Trophoblast cell (in vitro differentiated cells and primary cell): ENCODE data around the gene PCSK1.

ENCODE experiments used
- DNase-seq, 2 donors: peaks; one replicate each; pipeline ENCODE4 v3.0.0-alpha.2; 2016
- H2AFZ ChIP-seq: 2 replicates; pipeline ENCODE4 v1.6.1; 2013; ENCODE audit warnings: low read length, moderate library complexity, mild to moderate bottlenecking; ENCODE audit not compliant: insufficient read depth, poor library complexity
- H2AK5ac ChIP-seq: 2 replicates; pipeline ENCODE4 v1.6.1; 2013; ENCODE audit warnings: mild to moderate bottlenecking, low read length
- H2BK120ac ChIP-seq: 2 replicates; pipeline ENCODE4 v1.6.1; 2013; ENCODE audit warnings: low read length, mild to moderate bottlenecking, moderate library complexity; ENCODE audit not compliant: insufficient read depth, poor library complexity
- H2BK12ac ChIP-seq: 2 replicates; pipeline ENCODE4 v1.6.1; 2013; ENCODE audit warnings: mild to moderate bottlenecking, low read length, moderate library complexity
- H2BK5ac ChIP-seq: 2 replicates; pipeline ENCODE4 v1.6.1; 2013; ENCODE audit warnings: low read length, low read depth, moderate library complexity, mild to moderate bottlenecking; ENCODE audit not compliant: poor library complexity
- H3K14ac ChIP-seq: 2 replicates; pipeline ENCODE4 v1.6.1; 2013; ENCODE audit warnings: mild to moderate bottlenecking, low read length
- H3K18ac ChIP-seq: 2 replicates; pipeline ENCODE4 v1.6.1; 2013; ENCODE audit warnings: mild to moderate bottlenecking, low read length
- H3K23ac ChIP-seq: 2 replicates; pipeline ENCODE4 v1.6.1; 2013; ENCODE audit warnings: low read length
- H3K27ac ChIP-seq: 2 replicates; pipeline ENCODE4 v1.5.1; 2013; ENCODE audit warnings: low read depth, mild to moderate bottlenecking, inconsistent platforms, low read length, moderate library complexity
- H3K27me3 ChIP-seq: 2 replicates; pipeline ENCODE4 v1.6.1; 2013; ENCODE audit warnings: inconsistent platforms, mild to moderate bottlenecking, low read length, moderate library complexity; ENCODE audit not compliant: insufficient read depth
- H3K36me3 ChIP-seq, 2 experiments: 1 replicate in 1 of 2; 2 replicates in 1 of 2; pipeline ENCODE4 v1.6.1; 2013; ENCODE audit warnings: low read length in 2 of 2, mild to moderate bottlenecking in 2 of 2, moderate library complexity in 1 of 2; ENCODE audit not compliant: insufficient read depth in 2 of 2, control insufficient read depth in 1 of 2
- H3K4ac ChIP-seq: 2 replicates; pipeline ENCODE4 v1.6.1; 2013; ENCODE audit warnings: low read depth, mild to moderate bottlenecking, low read length, moderate library complexity
- H3K4me1 ChIP-seq, 2 experiments: 1 replicate in 1 of 2; 2 replicates in 1 of 2; pipeline ENCODE4 v1.6.1; 2013; ENCODE audit warnings: low read length in 2 of 2, mild to moderate bottlenecking in 2 of 2, moderate library complexity in 1 of 2; ENCODE audit not compliant: insufficient read depth in 2 of 2, control insufficient read depth in 1 of 2
- H3K4me2 ChIP-seq: 2 replicates; pipeline ENCODE4 v1.6.1; 2013; ENCODE audit warnings: inconsistent platforms, mild to moderate bottlenecking, low read length, moderate library complexity
- H3K4me3 ChIP-seq: 2 replicates; pipeline ENCODE4 v1.5.1; 2013; ENCODE audit warnings: mild to moderate bottlenecking, low read depth, low read length, inconsistent platforms
- H3K79me1 ChIP-seq: one replicate; pipeline ENCODE4 v1.6.1; 2013; ENCODE audit warnings: low read length
- H3K79me2 ChIP-seq: 2 replicates; pipeline ENCODE4 v1.6.1; 2013; ENCODE audit warnings: low read length, mild to moderate bottlenecking; ENCODE audit not compliant: control insufficient read depth, insufficient read depth, poor library complexity
- H3K9ac ChIP-seq: 2 replicates; pipeline ENCODE4 v1.6.1; 2013; ENCODE audit warnings: mild to moderate bottlenecking, low read length
- H3K9me3 ChIP-seq: 2 replicates; pipeline ENCODE4 v1.6.1; 2013; ENCODE audit warnings: low read depth, mild to moderate bottlenecking, control low read depth, inconsistent platforms, low read length; ENCODE audit not compliant: insufficient read depth
- H4K12ac ChIP-seq: 2 replicates; pipeline ENCODE4 v1.6.1; 2013; ENCODE audit warnings: low read depth, mild to moderate bottlenecking, low read length, moderate library complexity
- H4K8ac ChIP-seq: 2 replicates; pipeline ENCODE4 v1.6.1; 2013; ENCODE audit warnings: low read depth, mild to moderate bottlenecking, low read length, moderate library complexity
- H4K91ac ChIP-seq: one replicate; pipeline ENCODE4 v1.6.1; 2013; ENCODE audit warnings: low read depth, mild to moderate bottlenecking, low read length, moderate library complexity
- WGBS: extraction: QIAGEN DNeasy Blood & Tissue Kit; methylation state at CpG from one replicate; pipeline ENCODE4 v1.1.7; 2013; ENCODE audit warnings: missing lambda C conversion rate; ENCODE audit not compliant: insufficient read length, insufficient coverage; ENCODE audit errors: extremely low coverage; 5-methylcytosine and 5-hydroxymethylcytosine counted together

Gene PCSK1

DNA sequence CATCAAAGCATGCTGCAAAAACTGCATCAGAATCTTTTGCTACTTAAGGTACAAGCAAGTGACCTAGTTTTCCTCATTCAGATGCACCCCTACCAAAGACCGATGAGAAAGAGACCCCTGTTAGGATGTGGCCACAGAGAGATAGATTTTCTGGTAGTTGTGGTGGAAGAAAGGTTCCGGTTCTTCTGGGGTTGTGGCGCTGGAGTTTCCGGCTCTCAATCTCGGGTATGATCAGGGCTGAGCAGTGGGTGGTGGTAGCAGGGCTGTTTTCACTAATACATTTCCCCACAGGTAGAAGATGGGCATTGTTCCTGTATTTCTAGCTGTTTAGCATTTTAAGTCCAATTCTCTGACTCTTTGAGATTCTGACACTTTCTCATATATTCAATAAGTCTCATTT is 58.4 kb downstream of the PCSK1 start:
- Histone ChIP-seq H3K36me3 (no peaks in the 10 kb centered on the region), H2AK5ac (no peak overlapping the region), H4K8ac (no peak overlapping the region), H3K27ac (no peak overlapping the region), H3K18ac (no peak overlapping the region), H3K14ac (no peak overlapping the region), H3K9ac (no peak overlapping the region), H3K4me3 (no peak overlapping the region), H2BK12ac (no peak overlapping the region), H3K27me3 (no peaks in the 10 kb centered on the region), H4K91ac (no peak overlapping the region), H2AFZ (no peak overlapping the region), H3K23ac (no peak overlapping the region), H3K79me1 (no peaks in the 10 kb centered on the region), H3K9me3 (no peaks in the 10 kb centered on the region), H3K4ac (no peak overlapping the region), H2BK120ac (no peak overlapping the region), H4K12ac (no peak overlapping the region), H2BK5ac (no peak overlapping the region), H3K4me1 (no peaks in the 10 kb centered on the region), H3K79me2 (no peaks in the 10 kb centered on the region), H3K4me2 (no peak overlapping the region)
- no CpG with 5 or more reads among the region's 5 CpGs for WGBS
- DNase-seq, result no peak

DNA sequence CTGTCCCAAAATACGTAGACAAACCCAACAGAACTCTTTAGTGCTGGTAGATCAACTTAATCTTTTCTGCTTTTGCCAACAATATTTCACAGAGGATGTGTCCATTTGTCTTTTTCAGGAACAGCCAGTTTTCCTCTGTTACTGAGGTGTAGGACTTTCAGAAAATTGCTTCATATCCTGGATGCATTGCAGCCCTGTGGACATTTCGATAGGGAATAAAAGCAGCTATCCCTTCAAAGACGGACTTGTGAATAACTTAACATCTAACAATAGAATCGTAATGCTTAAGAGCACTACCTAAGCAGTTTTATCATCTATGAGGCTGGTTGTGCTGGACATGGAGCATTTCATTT is 59.7 kb downstream of the PCSK1 start:
- H3K79me2 ChIP-seq, result no peaks in the 10 kb centered on the region
- H2AK5ac ChIP-seq, result no peak overlapping the region
- H2BK120ac ChIP-seq, result no peak overlapping the region
- H3K4me1 ChIP-seq, result no peaks in the 10 kb centered on the region
- H3K23ac ChIP-seq, result no peak overlapping the region
- no peaks in the 10 kb centered on the region for H3K27me3 ChIP-seq
- no peak for DNase-seq
- H2AFZ ChIP-seq, result no peak overlapping the region
- H4K12ac ChIP-seq, result no peak overlapping the region
- H3K9ac ChIP-seq, result no peak overlapping the region
- no peak overlapping the region for H3K14ac ChIP-seq
- no peak overlapping the region for H3K27ac ChIP-seq
- no peaks in the 10 kb centered on the region for H3K79me1 ChIP-seq
- H2BK12ac ChIP-seq, result no peak overlapping the region
- H3K4me3 ChIP-seq, result no peak overlapping the region
- no peak overlapping the region for H4K8ac ChIP-seq
- WGBS, result no CpG with 5 or more reads among the region's 4 CpGs
- no peak overlapping the region for H3K18ac ChIP-seq
- H3K4ac ChIP-seq, result no peak overlapping the region
- no peaks in the 10 kb centered on the region for H3K36me3 ChIP-seq
- H4K91ac ChIP-seq, result no peak overlapping the region
- no peak overlapping the region for H3K4me2 ChIP-seq
- no peaks in the 10 kb centered on the region for H3K9me3 ChIP-seq
- H2BK5ac ChIP-seq, result no peak overlapping the region

DNA sequence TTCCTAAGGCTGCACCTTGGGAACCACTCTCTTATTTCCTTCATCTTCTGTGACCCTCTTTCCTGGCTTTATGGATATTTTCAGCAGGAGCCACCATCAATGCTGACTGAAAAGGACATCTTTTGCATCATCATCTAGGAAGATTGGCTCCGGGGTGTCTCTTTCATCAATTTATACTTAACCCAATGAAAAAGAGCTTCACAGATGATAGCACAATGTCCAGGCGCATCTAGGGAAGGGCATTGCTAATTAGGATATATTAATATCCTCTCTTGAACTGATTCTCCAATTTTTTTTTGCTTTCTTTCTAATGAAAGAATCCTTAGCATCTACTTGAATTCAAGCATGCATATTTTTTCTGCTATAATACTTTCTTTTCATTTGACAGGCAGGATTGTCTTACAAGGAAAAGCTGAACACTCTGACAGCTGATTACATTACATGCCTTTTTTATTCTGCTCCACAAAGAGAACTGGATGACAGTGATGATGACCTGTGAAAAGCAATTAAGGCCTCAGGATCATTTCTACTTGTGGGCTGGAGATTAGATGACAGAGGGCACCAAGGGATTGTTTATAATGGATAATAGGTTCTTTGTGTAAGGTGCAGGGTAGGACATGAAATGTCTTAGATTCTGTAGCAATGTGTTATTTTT is 60.2 kb downstream of the PCSK1 start:
- H3K4me2 ChIP-seq, result no peak overlapping the region
- H3K9ac ChIP-seq, result no peak overlapping the region
- no peak overlapping the region for H4K8ac ChIP-seq
- no peak overlapping the region for H2AFZ ChIP-seq
- no peak overlapping the region for H2BK5ac ChIP-seq
- no peak overlapping the region for H3K14ac ChIP-seq
- H2BK120ac ChIP-seq, result no peak overlapping the region
- no peaks in the 10 kb centered on the region for H3K79me1 ChIP-seq
- H3K27ac ChIP-seq, result no peak overlapping the region
- no peaks in the 10 kb centered on the region for H3K9me3 ChIP-seq
- H4K12ac ChIP-seq, result no peak overlapping the region
- H4K91ac ChIP-seq, result no peak overlapping the region
- WGBS, result no CpG with 5 or more reads among the region's 2 CpGs
- H3K18ac ChIP-seq, result no peak overlapping the region
- no peaks in the 10 kb centered on the region for H3K4me1 ChIP-seq
- no peak overlapping the region for H3K4me3 ChIP-seq
- DNase-seq, result no peak
- no peak overlapping the region for H2BK12ac ChIP-seq
- no peaks in the 10 kb centered on the region for H3K27me3 ChIP-seq
- H3K4ac ChIP-seq, result no peak overlapping the region
- no peaks in the 10 kb centered on the region for H3K79me2 ChIP-seq
- H2AK5ac ChIP-seq, result no peak overlapping the region
- H3K23ac ChIP-seq, result no peak overlapping the region
- no peaks in the 10 kb centered on the region for H3K36me3 ChIP-seq

DNA sequence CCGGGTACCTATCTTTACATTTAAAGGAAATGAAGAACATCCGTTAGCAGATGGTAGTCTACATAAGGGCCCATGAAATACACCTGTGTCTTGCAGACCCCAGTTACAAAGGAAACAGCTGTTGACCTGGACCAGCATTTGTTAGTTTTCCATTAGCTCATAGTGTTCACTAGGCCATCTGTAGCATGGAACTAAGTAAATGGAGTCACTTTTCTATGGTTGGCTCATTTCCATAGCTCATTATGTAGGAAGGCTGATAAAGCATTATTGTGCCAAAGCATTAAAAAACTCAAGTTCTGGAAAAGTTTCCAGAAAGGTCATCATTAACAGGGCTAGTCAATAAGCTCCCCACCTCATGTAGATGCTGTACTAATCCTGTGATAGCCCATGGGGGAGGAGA is 62.1 kb downstream of the PCSK1 start:
- no peak overlapping the region for H3K4ac ChIP-seq
- no peak for DNase-seq
- no peaks in the 10 kb centered on the region for H3K4me1 ChIP-seq
- no peak overlapping the region for H2AK5ac ChIP-seq
- no peak overlapping the region for H3K23ac ChIP-seq
- no peak overlapping the region for H3K4me3 ChIP-seq
- no CpG with 5 or more reads among the region's 2 CpGs for WGBS
- H3K36me3 ChIP-seq, result no peaks in the 10 kb centered on the region
- no peak overlapping the region for H3K27ac ChIP-seq
- H3K79me2 ChIP-seq, result no peaks in the 10 kb centered on the region
- H4K91ac ChIP-seq, result no peak overlapping the region
- no peak overlapping the region for H3K9ac ChIP-seq
- no peak overlapping the region for H2BK5ac ChIP-seq
- no peak overlapping the region for H3K18ac ChIP-seq
- H2BK12ac ChIP-seq, result no peak overlapping the region
- H4K8ac ChIP-seq, result no peak overlapping the region
- no peak overlapping the region for H2BK120ac ChIP-seq
- no peaks in the 10 kb centered on the region for H3K27me3 ChIP-seq
- H2AFZ ChIP-seq, result no peak overlapping the region
- H3K9me3 ChIP-seq, result no peaks in the 10 kb centered on the region
- no peak overlapping the region for H4K12ac ChIP-seq
- H3K79me1 ChIP-seq, result no peaks in the 10 kb centered on the region
- H3K14ac ChIP-seq, result no peak overlapping the region
- no peak overlapping the region for H3K4me2 ChIP-seq
